Cardiac fibroblast (primary cell): ENCODE results near the gene GATC.

Experiments
- DNase-seq, 2 donors: peaks; one replicate each; pipeline versions ENCODE4 v3.0.0 to v3.0.0-alpha.2; 2010; ENCODE audit warnings: low read depth in 2 of 2
- H3K4me3 ChIP-seq, 2 donors: replicated peaks in 1 of 2; 1 replicate in 1 of 2; 2 replicates in 1 of 2; pipeline ENCODE4 v1.5.1; 2011; ENCODE audit warnings: low read depth in 2 of 2, low read length in 2 of 2, mild to moderate bottlenecking in 2 of 2, moderate library complexity in 1 of 2
- CTCF ChIP-seq: IDR thresholded peaks from one replicate; pipeline ENCODE4 v1.5.1; 2011; ENCODE audit warnings: low read depth, mild to moderate bottlenecking, low read length, inconsistent platforms

GATC gene

GRCh38 chr12:120468821-120469449, 22.7 kb downstream of the GATC start:
- H3K4me3 ChIP-seq = peak overlapping the region; percentile 94 to 96
- DNase-seq = peak in 1 of 2 donors; percentile 15
- TF ChIP-seq CTCF = no peak

- peak; percentile 97 to 99 for DNase-seq
- TF ChIP-seq CTCF = peak; percentile 80
- H3K4me3 ChIP-seq = peak within 1 kb of the TSS; percentile 94 to 96
These were observed 23.4 kb downstream of the GATC start, which contains the start of gene SRSF9 for GRCh38 chr12:120469450-120470149. Gene SRSF9, minus strand, starts transcription at chr12:120469748. Its CDS starts 139 bp downstream, at chr12:120469609.

GRCh38 chr12:120470150-120470784, 24.0 kb downstream of the GATC start:
- no peak for TF ChIP-seq CTCF
- DNase-seq = peak; percentile 31 to 50
- peak overlapping the region; percentile 94 to 96 for H3K4me3 ChIP-seq

- no peak for DNase-seq
These were observed 26.3 kb downstream of the GATC start for GRCh38 chr12:120472521-120472920.

GRCh38 chr12:120473807-120474615, 27.8 kb downstream of the GATC start:
- DNase-seq = no peak
- peak overlapping the region in 1 of 2 donors; percentile 6 for H3K4me3 ChIP-seq
- TF ChIP-seq CTCF = no peak

More at GRCh38 chr12:120472521-120472920, 26.3 kb downstream of the GATC start:
- H3K4me3 ChIP-seq = no peak overlapping the region
- no peak for TF ChIP-seq CTCF

GRCh38 chr12:120474616-120474960, 28.3 kb downstream of the GATC start:
- DNase-seq = peak; percentile 46 to 77
- TF ChIP-seq CTCF = no peak
- peak overlapping the region in 1 of 2 donors; percentile 6 for H3K4me3 ChIP-seq
